Measurements from ENCODE around the gene CST9. TPM values are rescaled to one million over a fixed set of nuclear protein-coding genes. Genes with fewer than 3 reads are reported as not detected.

Gene CST9
- total and polyA plus RNA-seq, 10 donors: not detected

DNA sequence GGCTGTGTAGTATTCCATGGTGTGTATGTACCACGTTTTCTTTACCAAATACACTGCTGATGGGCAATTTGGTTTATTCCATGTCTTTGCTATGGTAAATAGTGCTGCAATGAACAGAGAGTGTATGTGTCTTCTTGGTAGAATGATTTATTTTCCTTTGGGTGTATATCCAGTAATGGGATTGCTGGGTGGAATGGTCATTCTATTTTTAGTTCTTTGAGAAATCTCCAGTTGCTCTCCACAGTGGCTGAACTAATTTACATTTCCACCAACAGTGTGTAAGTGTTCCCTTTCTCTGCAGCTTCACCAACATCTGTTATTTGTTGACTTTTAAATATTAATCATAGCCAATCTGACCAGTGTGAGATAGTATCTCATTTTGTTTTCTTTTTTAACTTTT, 51.3 kb downstream of the CST9 start:
- WGBS, 5 donors: 48 to 61% (median 54%) methylated on average over 1 of the region's 1 CpG
- Histone ChIP-seq H3K4me1 (no peaks in the 10 kb centered on the region), H3K9me3 (peaks cover 0 to 36% (median 12%) of the 10 kb centered on the region in 8 donors), H3K27me3 (replicated peaks in 1 of 7) (peaks cover 0 to 2% (median 0%) of the 10 kb centered on the region in 7 donors), H3K36me3 (no peaks in the 10 kb centered on the region), H3K4me3 (no peak overlapping the region), H3K27ac (no peak overlapping the region)
- TF ChIP-seq POLR2AphosphoS5 (IDR thresholded peaks at IDR 0.05): no peak
- TF ChIP-seq, protein P1, sequence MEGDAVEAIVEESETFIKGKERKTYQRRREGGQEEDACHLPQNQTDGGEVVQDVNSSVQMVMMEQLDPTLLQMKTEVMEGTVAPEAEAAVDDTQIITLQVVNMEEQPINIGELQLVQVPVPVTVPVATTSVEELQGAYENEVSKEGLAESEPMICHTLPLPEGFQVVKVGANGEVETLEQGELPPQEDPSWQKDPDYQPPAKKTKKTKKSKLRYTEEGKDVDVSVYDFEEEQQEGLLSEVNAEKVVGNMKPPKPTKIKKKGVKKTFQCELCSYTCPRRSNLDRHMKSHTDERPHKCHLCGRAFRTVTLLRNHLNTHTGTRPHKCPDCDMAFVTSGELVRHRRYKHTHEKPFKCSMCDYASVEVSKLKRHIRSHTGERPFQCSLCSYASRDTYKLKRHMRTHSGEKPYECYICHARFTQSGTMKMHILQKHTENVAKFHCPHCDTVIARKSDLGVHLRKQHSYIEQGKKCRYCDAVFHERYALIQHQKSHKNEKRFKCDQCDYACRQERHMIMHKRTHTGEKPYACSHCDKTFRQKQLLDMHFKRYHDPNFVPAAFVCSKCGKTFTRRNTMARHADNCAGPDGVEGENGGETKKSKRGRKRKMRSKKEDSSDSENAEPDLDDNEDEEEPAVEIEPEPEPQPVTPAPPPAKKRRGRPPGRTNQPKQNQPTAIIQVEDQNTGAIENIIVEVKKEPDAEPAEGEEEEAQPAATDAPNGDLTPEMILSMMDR (IDR thresholded peaks at IDR 0.05 in 8 of 11, conservative IDR thresholded peaks at IDR 0.05 in 3 of 11): no peak
- no peak for TF ChIP-seq POLR2A (IDR thresholded peaks at IDR 0.05)
- no peak for DNase-seq
- intact Hi-C loops (cut with DNase I; ENCODE audit: low total_unique reads): no loop called here

Other genes with a start within 250 kb of the CST9 start
- 10 to 100 TPM; 10.5 to 17.0 (median 12.0) TPM for gene GZF1, start 243.7 kb downstream of the CST9 start, total RNA-seq
- 1 to 10 TPM; 3.3 to 5.6 (median 3.8) TPM for gene GZF1, start 243.7 kb downstream of the CST9 start, polyA plus RNA-seq
- 10 to 100 TPM; 11.3 to 31.9 (median 16.2) TPM for gene NAPB, start 184.4 kb downstream of the CST9 start, total RNA-seq
- gene NAPB, start 184.4 kb downstream of the CST9 start, polyA plus RNA-seq: 1 to 10 TPM; 3.4 to 6.9 (median 4.5) TPM
- gene CSTL1, start 166.2 kb downstream of the CST9 start, total RNA-seq: not detected
- not detected for gene CSTL1, start 166.2 kb downstream of the CST9 start, polyA plus RNA-seq
- gene CST11, start 153.0 kb downstream of the CST9 start, total RNA-seq: not detected
- gene CST11, start 153.0 kb downstream of the CST9 start, polyA plus RNA-seq: not detected
- gene CST8, start 114.8 kb downstream of the CST9 start, total RNA-seq: not detected
- gene CST8, start 114.8 kb downstream of the CST9 start, polyA plus RNA-seq: not detected
- gene CST9L, start 37.4 kb downstream of the CST9 start, total RNA-seq: not detected
- not detected for gene CST9L, start 37.4 kb downstream of the CST9 start, polyA plus RNA-seq
- gene CST3, start 32.0 kb upstream of the CST9 start, total RNA-seq: 1,000 to 10,000 TPM in 3 of 7 donors, 100 to 1,000 TPM in 4; 501 to 1,082 (median 830) TPM
- gene CST3, start 32.0 kb upstream of the CST9 start, polyA plus RNA-seq: 100 to 1,000 TPM; 199 to 272 (median 267) TPM
- gene CST4, start 83.1 kb upstream of the CST9 start, total RNA-seq: not detected
- not detected for gene CST4, start 83.1 kb upstream of the CST9 start, polyA plus RNA-seq
- gene CST1, start 145.0 kb upstream of the CST9 start, total RNA-seq: not detected
- gene CST1, start 145.0 kb upstream of the CST9 start, polyA plus RNA-seq: not detected
- gene CST2, start 220.8 kb upstream of the CST9 start, total RNA-seq: not detected
- gene CST2, start 220.8 kb upstream of the CST9 start, polyA plus RNA-seq: under 1 TPM; 0.16 to 0.96 (median 0.50) TPM